ENCODE data around the gene MYL4.
"Not testable (repeated sequence)": the region's sequence is repeated elsewhere in the genome, so short reads cannot be mapped to it uniquely, and the experiment has no call there.

Gene MYL4

DNA sequence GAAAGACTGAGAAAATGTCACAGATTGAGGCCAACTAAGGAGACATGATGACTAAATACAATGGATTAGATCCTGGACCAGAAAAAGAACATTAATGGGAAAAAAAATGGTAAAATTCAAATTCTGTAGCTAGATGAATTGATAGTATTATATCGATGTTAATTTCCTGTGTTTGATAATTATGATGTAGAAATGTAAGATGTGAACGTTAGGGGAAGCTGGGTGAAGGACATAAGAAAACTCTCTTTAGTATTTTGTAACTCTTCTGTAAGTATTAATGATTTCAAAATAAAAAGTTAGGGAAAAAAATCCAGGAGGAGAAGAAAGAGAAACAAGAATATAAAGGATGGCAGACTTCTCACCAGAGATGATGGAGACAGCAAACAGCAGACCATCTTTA lies 41.7 kb downstream of the MYL4 start:
- DNase-seq = no peak

DNA sequence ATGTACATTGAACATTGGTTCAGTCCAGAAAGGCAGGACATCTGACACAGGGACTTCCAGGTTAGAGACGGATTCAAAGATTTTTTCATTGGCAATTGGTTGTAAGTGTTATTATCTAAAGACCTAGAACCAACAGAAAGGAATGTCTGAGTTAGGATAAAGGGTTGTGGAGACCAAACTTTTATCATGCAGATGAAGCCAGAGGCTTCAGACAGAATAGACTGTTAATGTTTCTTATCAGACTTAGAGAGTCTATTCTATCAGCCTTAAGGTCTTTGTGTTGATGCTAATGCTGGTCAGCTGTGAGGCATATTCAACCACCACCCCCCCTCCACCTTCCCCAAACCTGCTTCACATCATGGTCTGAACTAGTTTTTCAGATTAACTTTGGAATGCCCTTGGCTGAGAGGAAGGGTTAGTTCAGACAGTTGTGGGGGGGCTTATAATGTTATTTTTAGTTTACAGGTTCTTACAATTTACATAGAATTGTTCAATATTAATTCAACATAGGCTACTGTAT lies 42.3 kb downstream of the MYL4 start:
- no peak for DNase-seq

DNA sequence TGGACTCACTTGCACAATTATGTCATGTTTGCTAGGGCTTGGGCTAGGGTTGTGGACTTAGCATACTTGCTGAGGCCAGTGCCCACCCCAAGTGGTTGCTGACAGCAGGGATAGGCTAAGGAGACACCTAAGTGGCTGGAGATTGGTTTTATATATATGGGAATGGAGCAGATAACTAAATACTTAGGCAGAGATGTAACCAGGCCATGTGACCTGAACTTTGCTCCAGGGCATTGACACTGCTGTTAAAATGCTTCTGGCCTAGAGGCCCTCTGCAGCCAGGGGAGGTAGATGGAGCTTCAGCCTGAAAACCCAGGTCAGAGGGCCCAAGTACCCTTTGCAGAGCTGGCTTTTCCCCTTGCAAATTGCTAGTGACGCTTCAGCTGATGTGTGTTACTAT lies 43.1 kb downstream of the MYL4 start:
- no peak for DNase-seq

DNA sequence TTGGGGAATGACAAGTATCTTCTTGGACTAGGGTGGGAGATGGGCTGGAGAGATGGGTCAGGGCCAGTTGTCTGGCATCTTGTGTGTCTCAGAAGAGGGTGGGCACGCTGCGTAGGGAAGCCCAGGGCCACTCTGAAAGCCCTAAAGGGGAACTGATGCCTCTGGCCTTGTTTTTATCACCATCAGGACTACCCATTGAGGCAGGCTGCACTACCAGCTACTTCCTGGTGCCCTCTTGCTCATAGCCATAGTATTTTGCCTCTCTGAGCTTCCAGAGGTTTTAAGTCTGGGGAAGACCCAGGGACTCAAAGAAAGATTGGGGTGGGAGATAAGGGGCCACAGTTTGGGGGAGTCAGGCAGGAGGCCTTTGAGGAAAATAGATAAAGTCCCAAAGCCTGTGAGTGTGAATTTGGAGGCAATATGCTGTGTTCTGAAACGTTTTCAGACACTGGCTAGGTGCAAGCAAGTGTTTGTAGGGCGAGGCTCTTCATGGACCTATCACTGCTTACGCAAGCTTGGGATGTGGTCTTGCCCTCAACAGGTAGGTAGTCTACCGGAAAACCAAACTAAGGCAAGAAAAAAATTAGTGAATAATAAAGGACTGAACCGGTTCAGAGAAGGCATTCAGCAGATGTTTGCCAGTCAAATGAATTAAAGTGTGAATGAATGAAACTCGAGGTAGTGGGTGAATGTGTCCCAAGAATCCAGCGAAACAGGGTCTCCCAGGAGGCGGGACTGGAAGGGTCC lies 43.8 kb downstream of the MYL4 start:
- no peak for DNase-seq

DNA sequence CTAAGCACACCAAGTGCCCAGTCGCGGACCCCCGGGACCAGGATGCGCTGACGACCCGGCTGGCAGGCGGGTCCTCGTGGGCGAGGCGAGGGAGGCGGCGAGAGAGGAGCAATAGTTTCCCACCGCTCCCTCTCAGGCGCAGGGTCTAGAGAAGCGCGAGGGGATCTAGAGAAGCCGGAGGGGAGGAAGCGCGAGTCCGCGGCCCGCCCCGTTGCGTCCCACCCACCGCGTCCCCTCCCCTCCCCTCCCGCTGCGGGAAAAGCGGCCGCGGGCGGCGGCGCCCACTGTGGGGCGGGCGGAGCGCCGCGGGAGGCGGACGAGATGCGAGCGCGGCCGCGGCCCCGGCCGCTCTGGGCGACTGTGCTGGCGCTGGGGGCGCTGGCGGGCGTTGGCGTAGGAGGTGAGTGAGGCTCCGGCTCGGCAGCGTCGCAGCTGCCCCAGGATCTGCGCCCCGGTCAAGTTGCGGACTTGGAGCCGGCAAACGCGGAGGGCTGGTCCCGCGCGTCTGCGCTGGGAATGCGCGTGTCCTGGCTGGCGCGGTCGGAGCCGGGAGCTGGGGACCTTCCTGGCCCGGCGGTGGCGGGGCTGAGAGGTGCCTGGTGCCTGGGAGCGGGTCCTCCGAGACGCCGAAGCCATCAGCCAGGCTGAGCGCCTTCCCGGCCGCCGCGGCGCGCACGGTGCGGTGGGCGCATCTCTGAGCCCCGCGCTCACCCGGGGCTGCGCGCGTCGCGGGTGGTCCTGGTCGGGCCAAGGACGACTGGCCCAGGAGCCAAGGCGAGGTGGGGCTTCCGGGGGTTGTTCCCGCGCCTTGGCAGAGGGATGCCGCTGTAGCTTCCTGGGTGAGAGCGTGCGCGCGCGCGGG lies 44.6 kb downstream of the MYL4 start, which contains the start of gene ITGB3:
Gene ITGB3, plus strand, starts transcription at position 287 of the 862 bp plus-strand sequence. Its CDS starts 35 bp downstream, at position 322.
- no peak for DNase-seq

DNA sequence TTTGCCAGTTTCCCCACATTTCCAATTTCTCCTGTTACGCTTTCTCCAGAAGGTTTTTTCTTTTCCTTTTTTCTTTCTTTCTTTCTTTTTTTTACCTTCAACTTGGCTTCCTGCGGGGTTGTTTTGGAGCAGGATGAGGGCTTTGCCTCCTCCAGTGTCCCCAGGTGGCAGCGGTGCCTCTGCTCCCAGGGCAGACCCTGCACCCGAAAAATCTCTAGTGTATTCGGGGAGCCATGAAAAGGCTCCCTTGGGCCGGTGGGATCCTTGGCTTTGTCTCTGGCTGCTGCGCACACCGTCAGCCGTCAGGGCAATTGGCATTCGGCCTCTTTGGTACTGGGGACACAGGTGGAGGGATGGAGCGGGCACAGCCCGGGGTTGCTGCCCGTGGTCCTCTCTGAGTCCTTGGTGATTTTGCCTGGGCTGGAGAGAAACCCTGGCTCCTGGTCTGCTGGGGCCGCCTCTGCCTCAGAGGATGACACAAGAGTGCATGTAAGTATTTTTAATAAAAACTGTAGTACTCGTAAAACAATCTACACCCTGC lies 45.3 kb downstream of the MYL4 start:
- no peak for DNase-seq

DNA sequence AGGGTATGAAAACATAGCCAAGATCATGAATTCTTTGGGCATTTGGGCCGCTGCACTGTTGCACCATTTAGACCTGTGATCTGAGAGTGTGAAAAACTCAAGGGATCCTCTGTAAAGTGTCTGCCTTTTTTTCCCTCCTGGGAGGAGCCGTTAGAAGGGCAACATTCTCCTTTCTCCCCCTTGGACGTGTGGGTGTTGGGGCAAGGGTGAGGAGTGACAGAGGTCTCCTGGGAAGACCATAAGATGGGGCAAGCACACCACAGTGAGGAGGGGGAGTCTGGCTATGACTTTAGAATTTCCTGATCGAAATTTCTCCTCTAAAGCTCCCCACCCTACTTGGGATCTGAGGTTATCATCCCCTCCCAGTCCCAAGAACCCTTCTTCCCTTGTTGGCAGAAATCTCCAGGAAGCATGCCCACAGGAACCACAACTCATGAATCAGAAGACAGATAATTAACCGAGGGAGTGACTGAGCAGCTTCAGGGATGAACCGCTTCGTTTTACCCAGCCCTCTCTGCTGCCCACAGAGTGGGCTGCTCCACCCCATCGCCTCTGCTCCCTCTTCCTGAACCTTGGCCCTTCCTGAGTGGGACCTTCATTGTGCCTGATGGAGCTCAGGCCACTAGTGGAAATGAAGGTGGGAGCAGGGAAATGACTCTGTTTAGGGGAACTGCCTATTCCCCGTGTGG lies 48.6 kb downstream of the MYL4 start:
- no peak for DNase-seq

DNA sequence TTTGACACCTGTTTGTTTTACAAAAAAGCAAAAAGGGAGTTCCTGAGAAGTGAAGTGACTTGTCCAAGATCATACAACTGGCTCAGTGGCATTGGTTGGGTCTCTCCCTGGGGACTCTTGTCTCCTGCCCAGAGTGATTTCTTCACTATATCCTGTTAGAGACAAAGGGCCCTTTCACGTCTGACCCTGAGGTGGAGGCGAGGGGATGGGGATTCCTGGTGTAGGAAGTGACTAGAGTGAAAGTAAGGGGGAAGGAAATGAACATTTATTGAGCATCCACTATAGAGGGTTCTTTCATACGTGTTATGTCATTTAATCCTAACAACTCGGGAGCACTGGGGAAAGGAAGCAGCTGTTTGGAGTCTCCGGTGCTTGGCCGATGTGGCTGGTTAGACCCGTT lies 53.4 kb downstream of the MYL4 start:
- no peak for DNase-seq

DNA sequence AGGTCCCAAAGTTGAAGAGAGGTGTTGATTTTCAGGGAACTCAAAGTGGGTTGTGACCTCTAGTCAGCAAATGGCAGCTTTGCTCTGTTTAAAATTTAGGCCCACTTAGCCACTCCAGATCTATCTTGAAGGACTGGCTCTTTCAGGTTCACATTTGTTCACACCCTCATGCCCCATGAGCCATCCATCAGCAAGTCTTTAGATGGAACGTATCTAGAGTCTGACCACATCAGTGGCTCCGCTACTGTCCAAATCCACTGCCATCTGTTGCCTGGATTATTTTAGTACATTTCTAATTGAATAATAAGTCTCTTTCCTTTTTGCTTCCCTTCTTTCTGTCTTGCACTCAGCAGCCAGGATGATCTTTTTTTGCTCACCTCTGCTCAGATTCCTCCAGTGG lies 55.0 kb downstream of the MYL4 start:
- no peak for DNase-seq

DNA sequence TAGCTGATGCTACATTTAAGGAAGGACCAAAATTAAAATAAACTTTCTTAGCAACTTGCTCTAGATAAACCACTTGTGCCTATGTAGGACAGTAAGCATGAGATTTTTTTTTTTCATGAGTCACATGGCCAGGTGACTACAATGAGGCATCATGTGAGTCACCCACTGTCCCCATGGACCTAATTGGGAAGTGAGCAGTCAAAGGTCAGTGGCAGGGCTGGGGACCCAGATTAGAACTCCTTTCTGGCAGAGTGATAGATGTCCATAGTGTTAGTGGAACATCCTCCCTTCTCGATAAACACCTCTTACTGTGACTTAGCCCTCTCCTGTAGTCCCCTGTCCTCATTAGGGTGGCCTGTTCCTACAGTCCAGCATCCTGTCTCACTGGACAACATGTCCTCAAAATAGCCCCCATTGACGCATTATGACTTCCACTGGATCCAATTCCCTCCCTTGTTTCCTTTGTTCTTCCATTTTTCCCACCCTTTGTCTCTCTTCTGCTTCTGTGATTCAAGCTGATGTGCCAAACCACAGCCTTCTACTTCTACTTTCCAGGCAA lies 56.9 kb downstream of the MYL4 start:
- no peak for DNase-seq

DNA sequence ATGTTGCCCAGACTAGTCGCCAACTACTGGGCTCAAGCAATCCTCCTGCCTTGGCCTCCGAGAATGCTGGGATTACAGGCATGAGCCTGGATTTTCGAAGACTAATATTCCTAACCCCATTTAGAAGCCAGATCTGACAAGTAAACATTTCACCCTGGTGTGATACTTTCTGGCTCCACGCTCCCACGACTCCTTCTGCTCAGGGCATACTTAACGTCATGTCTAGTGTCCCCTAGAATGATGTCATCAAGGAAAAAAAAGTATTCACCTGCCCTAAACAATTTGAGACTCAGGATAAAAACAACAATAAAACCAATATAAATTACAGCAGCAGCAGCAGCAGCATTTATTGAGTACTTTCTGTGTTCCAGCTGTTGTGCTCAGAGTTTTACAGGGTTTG lies 57.6 kb downstream of the MYL4 start:
- DNase-seq = no peak

DNA sequence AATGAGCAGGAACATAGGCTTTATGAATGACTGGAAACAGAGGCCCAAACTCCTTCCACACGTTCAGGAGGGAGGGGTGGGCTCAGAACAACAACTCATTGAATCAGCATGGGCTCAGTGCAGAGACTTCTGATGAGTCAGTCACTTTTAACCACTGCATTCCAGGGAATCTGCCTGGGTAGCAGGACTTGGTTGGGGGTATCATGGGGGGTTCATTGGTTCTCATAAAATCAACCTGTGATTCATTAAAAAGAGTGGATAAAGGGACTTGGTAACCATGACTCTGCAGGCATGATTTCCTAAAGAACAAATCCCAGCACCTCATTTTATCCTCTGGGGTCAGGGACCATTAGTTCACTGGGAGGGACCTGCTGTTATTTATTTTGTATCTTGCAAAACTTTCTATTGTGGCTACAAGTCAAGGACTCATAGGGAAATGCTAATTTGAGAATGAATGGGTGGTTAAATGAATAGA lies 58.2 kb downstream of the MYL4 start:
- no peak for DNase-seq

DNA sequence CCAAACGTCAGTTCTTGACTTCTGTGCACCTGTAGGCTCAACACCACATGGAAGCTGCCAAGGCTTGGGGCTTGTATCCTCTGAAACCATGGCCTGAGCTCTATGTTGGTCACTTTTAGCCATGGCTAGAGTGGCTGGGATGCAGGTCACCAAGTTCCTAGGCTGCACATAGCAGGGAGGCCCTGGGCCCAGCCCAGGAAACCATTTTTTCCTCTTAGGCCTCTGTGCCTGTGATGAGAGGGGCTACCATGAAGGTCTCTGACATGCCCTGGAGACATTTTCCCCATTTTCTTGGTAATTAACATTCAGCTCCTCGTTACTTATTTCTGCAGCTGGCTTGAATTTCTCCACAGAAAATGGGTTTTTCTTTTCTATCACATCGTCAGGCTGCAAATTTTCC lies 59.8 kb downstream of the MYL4 start:
- DNase-seq = not testable (repeated sequence)

DNA sequence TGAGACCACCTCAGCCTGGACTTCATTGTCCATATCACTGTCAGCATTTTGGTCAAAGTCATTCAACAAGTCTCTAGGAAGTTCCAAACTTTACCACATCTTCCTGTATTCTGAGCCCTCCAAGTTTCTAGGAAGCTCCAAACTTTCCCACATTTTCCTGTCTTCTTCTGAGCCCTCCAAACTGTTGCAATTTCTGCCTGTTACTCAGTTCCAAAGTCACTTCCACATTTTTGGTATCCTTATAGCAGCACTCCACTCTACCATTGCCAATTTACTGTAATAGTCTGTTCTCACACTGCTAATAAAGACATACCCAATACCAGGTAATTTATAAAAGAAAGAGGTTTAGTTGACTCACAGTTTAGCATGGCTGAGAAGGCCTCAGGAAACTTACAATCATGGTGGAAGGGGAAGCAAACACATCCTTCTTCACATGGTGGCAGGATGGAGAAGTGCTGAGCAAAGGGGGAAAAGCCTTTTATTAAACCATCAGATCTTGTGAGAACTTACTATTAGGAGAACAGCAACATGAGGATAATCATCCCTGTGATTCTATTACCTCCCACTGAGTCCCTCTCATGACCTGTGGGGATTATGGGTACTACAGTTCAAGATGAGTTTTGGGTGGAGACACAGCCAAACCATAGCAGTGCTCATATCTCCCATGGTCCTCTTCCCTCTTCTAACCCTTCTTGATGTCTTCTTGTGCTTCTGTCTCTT lies 60.6 kb downstream of the MYL4 start:
- DNase-seq = not testable (repeated sequence)

DNA sequence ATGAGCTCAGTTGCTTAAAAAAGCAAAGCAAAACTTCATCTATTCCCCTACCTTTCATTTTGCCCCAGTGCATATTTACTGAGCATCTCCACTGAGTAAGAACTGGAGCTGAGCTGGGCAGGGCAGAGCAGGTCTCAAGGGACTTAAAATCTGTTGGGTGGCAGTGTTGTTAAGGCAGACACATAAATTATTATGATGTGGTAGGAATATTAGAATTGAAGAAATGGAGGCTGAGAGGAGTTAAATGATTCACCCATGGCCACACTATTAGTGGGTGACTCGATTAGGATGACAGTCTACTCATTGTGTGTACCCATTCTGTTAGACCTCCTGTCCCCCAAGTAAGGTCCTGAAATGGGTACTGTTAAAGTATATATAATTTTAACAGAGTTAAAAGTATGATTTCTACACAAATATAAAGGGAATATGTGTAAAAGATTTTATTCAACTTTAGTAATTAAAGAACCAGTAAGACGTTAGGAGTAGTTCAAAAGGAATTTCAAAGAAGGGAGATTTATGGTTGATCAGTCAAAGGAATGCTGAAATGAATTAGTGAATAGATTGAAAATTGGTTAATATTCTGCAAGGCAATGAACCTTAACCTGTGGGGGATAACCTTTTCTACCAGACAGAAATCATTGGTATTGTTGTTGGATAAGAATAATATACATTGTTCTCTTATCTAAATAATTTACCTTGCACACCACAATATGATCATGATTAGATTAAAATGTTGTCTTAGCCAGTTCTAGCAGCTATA lies 62.0 kb downstream of the MYL4 start:
- DNase-seq = no peak

DNA sequence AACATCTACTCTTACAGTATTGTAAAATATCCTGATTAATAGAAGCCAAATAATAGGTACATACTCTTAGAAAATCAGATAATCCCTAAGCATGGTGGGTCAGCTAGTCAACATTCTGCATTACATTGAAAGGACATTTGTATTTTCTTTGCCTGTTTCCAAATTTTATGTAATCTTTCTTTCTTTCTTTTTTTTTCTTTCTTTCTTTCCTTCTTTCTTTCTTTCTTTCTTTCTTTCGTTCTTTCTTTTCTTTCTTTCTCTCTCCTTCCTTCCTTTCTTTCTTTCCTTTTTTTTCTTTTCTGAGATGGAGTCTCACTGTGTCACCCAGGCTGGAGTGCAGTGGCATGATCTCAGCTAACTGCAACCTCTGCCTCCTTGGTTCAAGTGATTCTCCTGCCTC lies 63.3 kb downstream of the MYL4 start:
- DNase-seq = no peak

DNA sequence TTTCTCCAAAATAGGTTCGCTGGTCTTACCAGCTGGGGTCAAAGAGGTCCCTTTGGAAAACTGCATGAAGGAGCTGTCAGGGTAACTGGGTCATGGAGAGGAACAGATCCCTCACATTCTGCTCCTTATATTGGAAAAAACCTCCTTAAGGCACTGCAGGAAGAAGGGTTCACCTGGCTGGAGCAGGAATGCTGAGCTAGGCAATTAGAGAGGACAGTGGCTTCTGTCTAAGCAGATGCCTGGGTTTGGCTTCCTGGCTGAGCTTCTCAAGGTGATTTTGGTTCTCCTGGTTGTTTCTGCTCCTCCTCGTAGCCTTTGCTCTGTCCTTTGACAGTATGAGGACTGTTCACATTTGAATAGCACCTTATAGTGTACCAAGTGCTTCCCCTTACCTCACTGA lies 64.1 kb downstream of the MYL4 start:
- DNase-seq = no peak
